Lung (tissue), 12 donors: ENCODE data around the gene ZNF70. TPM values are rescaled to one million over a fixed set of nuclear protein-coding genes. Genes with fewer than 3 reads are reported as not detected.
"Not testable (repeated sequence)": the region's sequence is repeated elsewhere in the genome, so short reads cannot be mapped to it uniquely, and the experiment has no call there.

Experiments used
- ATAC-seq: fragments of 200-7000 bp; cut with Tn5 transposase; one replicate; pipeline ENCODE4 v1.9.1; 2020; ENCODE audit warnings: moderate number of reproducible peaks; ENCODE audit not compliant: insufficient read depth, low FRiP score
- DNase-seq, 3 donors: peaks; one replicate each; pipeline ENCODE4 v3.0.0-alpha.2; 2013 to 2017
- H3K27ac ChIP-seq, 2 donors: one replicate each; pipeline ENCODE4 v1.5.1; 2013; ENCODE audit warnings: mild to moderate bottlenecking in 2 of 2, moderate library complexity in 2 of 2, control low read depth in 1 of 2, inconsistent platforms in 1 of 2, low read depth in 1 of 2, low read length in 1 of 2
- H3K27me3 ChIP-seq, 3 donors: one replicate each; pipeline ENCODE4 v1.5.1; 2013; ENCODE audit warnings: low read length in 2 of 3; ENCODE audit not compliant: control insufficient read depth in 3 of 3, insufficient read depth in 3 of 3
- H3K36me3 ChIP-seq, 4 donors: one replicate each; pipeline ENCODE4 v1.5.1; 2013; ENCODE audit warnings: low read length in 4 of 4, mild to moderate bottlenecking in 1 of 4, moderate library complexity in 1 of 4; ENCODE audit not compliant: control insufficient read depth in 4 of 4, insufficient read depth in 4 of 4
- H3K4me1 ChIP-seq, 5 donors: one replicate each; pipeline ENCODE4 v1.5.1; 2013; ENCODE audit warnings: low read length in 5 of 5, mild to moderate bottlenecking in 2 of 5, moderate library complexity in 1 of 5; ENCODE audit not compliant: control insufficient read depth in 5 of 5, insufficient read depth in 5 of 5
- H3K4me3 ChIP-seq: one replicate; pipeline ENCODE4 v1.5.1; 2013; ENCODE audit warnings: mild to moderate bottlenecking, control low read depth, moderate library complexity
- H3K9ac ChIP-seq, 2 donors: one replicate each; pipeline ENCODE4 v1.5.1; 2013; ENCODE audit warnings: low read length in 2 of 2, control low read depth in 1 of 2; ENCODE audit not compliant: insufficient read depth in 1 of 2
- H3K9me3 ChIP-seq, 4 donors: one replicate each; pipeline ENCODE4 v1.5.1; 2013; ENCODE audit warnings: low read length in 3 of 4, mild to moderate bottlenecking in 1 of 4, moderate library complexity in 1 of 4; ENCODE audit not compliant: control insufficient read depth in 4 of 4, insufficient read depth in 3 of 4
- CTCF ChIP-seq: IDR thresholded peaks from 2 replicates; pipeline ENCODE4 v1.5.1; 2012; ENCODE audit warnings: mild to moderate bottlenecking; ENCODE audit errors: control extremely low read depth, extremely low read depth
- WGBS, 2 donors: extraction: QIAGEN DNeasy Blood & Tissue Kit; methylation state at CpG; one replicate each; pipeline ENCODE4 v1.1.7; 2013; 5-methylcytosine and 5-hydroxymethylcytosine counted together
- polyA plus RNA-seq, 2 donors: library from polyadenylated mRNA; stranded (reverse); fragments of 200-250 nt; gene quantifications; one replicate each; pipeline ENCODE4 v1.2.1, GENCODE V29; 2013
- total RNA-seq, 2 donors: library from RNA; depleted of rRNA in 1 of 2; stranded (reverse); fragments of >200 nt in 1 of 2; gene quantifications; one replicate each; pipeline ENCODE4 v1.2.1, GENCODE V29; 2014 to 2021
- donor health status: control.
- donor health status: control.
- donor health status: Bipolar disorder and iron deficiency.
- donor health status: healthy.
- donor health status: DM: yes; HTN: yes; CAD: no.

ZNF70 gene
- total and polyA plus RNA-seq, 4 donors: 0.98 to 6.9 (median 3.7) TPM

- Histone ChIP-seq H3K9me3 (peaks cover 0 to 8% (median 0%) of the 10 kb centered on the region in 4 donors), H3K36me3 (peaks cover 6 to 33% (median 28%) of the 10 kb centered on the region in 4 donors), H3K27ac (no peak overlapping the region), H3K4me1 (no peaks in the 10 kb centered on the region), H3K27me3 (no peaks in the 10 kb centered on the region), H3K4me3 (no peak overlapping the region), H3K9ac (no peak overlapping the region)
- no peak for TF ChIP-seq CTCF
- no peak for ATAC-seq
- 65 to 67% methylated on average over 2 of the region's 2 CpGs for WGBS, 2 donors
- peak in 1 of 3 donors; percentile 8 for DNase-seq
Measured at GRCh38 chr22:23743303-23743705, 7.6 kb downstream of the ZNF70 start.

- Histone ChIP-seq H3K27me3 (no peaks in the 10 kb centered on the region), H3K9me3 (peaks cover 0 to 8% (median 0%) of the 10 kb centered on the region in 4 donors), H3K36me3 (peaks cover 6 to 33% (median 28%) of the 10 kb centered on the region in 4 donors), H3K27ac (peak overlapping the region in 1 of 2 donors; percentile 5), H3K9ac (no peak overlapping the region), H3K4me3 (no peak overlapping the region), H3K4me1 (no peaks in the 10 kb centered on the region)
- ATAC-seq (no peak), DNase-seq (no peak)
- TF ChIP-seq CTCF: no peak
- WGBS, 2 donors: 79 to 85% methylated on average over 7 of the region's 7 CpGs
Measured at GRCh38 chr22:23742505-23743264, 8.2 kb downstream of the ZNF70 start.

GRCh38 chr22:23737696-23738095, 13.2 kb downstream of the ZNF70 start:
- ATAC-seq (no peak), DNase-seq (no peak)
- no peak overlapping the region for H3K9ac ChIP-seq
- no peak overlapping the region for H3K27ac ChIP-seq
- H3K4me1 ChIP-seq: no peaks in the 10 kb centered on the region
- no peaks in the 10 kb centered on the region for H3K27me3 ChIP-seq
- TF ChIP-seq CTCF: no peak
- peaks cover 0 to 8% (median 5%) of the 10 kb centered on the region in 4 donors for H3K36me3 ChIP-seq
- H3K9me3 ChIP-seq: no peaks in the 10 kb centered on the region
- no peak overlapping the region for H3K4me3 ChIP-seq

- not testable (repeated sequence) for H3K27ac ChIP-seq, H3K4me1 ChIP-seq, H3K27me3 ChIP-seq, H3K4me3 ChIP-seq, H3K9ac ChIP-seq, ATAC-seq, H3K9me3 ChIP-seq, H3K36me3 ChIP-seq, DNase-seq
- 75 to 76% methylated on average over 4 of the region's 4 CpGs for WGBS, 2 donors
Measured at GRCh38 chr22:23728108-23728507, 22.8 kb downstream of the ZNF70 start.
